H1 (cell line): Measurements from ENCODE around the gene EVI2A. TPM values are rescaled to one million over a fixed set of nuclear protein-coding genes. Genes with fewer than 3 reads are reported as not detected.
A peak's percentile ranks its signal among the peaks of the same experiment; 100 is the strongest.

ENCODE experiments used
- CTCF ChIA-PET: fragments of 300-600 bp; sonication (Branson Sonifier 250); formaldehyde crosslinking; loops from one replicate; lab custom pipeline; 2021; ENCODE audit not compliant: partially characterized antibody; lab: Charles Lee
- POLR2A ChIA-PET: fragments of 300-600 bp; sonication (Branson Sonifier 250); formaldehyde crosslinking; loops from one replicate; lab custom pipeline; 2021; ENCODE audit warnings: inconsistent platforms; ENCODE audit not compliant: partially characterized antibody; lab: Charles Lee
- DNase-seq, 2 experiments: peaks; one replicate each; pipeline versions ENCODE4 v3.0.0 to v3.0.0-alpha.2; 2010 to 2022; ENCODE audit warnings: low spot score in 2 of 2, low read depth in 1 of 2, mixed read lengths in 1 of 2
- FAIRE-seq: peaks from 2 replicates; lab custom pipeline; 2011; peaks lifted over from hg19 to GRCh38; lab: Jason Lieb, UNC
- H2AFZ ChIP-seq: 2 replicates; pipeline ENCODE4 v1.8.1; 2012; ENCODE audit warnings: low read length, inconsistent platforms
- H2AK5ac ChIP-seq: 2 replicates; pipeline ENCODE4 v1.6.1; 2013; ENCODE audit warnings: low read depth, low read length
- H2BK120ac ChIP-seq: replicated peaks from 2 replicates; pipeline ENCODE3; 2013; ENCODE audit warnings: low read depth, low read length, inconsistent platforms
- H2BK12ac ChIP-seq: 2 replicates; pipeline ENCODE4 v1.6.1; 2013; ENCODE audit warnings: low read depth, low read length
- H2BK15ac ChIP-seq: 2 replicates; pipeline ENCODE4 v1.6.1; 2013; ENCODE audit warnings: low read length
- H2BK20ac ChIP-seq: 2 replicates; pipeline ENCODE4 v1.6.1; 2013; ENCODE audit warnings: low read length
- H2BK5ac ChIP-seq: 2 replicates; pipeline ENCODE4 v1.6.1; 2013; ENCODE audit warnings: low read depth, low read length
- H3K14ac ChIP-seq: 2 replicates; pipeline ENCODE4 v1.6.1; 2013; ENCODE audit warnings: inconsistent platforms; ENCODE audit not compliant: insufficient read length
- H3K18ac ChIP-seq: 2 replicates; pipeline ENCODE4 v1.6.1; 2013; ENCODE audit warnings: low read length; ENCODE audit errors: extremely low read depth
- H3K23ac ChIP-seq: 2 replicates; pipeline ENCODE4 v1.6.1; 2013; ENCODE audit warnings: inconsistent platforms; ENCODE audit not compliant: insufficient read length
- H3K23me2 ChIP-seq: 2 replicates; pipeline ENCODE4 v1.6.1; 2013; ENCODE audit warnings: low read depth, low read length
- H3K27ac ChIP-seq: 2 replicates; pipeline ENCODE4 v1.6.1; 2011; ENCODE audit warnings: low read depth, low read length, inconsistent platforms
- H3K27me3 ChIP-seq, 4 experiments: replicated peaks in 1 of 4; 1 replicate in 1 of 4; 2 replicates in 3 of 4; pipeline versions ENCODE4 v1.6.1 to v1.8.1; 2011 to 2013; ENCODE audit warnings: low read length in 3 of 4, mild to moderate bottlenecking in 3 of 4, inconsistent platforms in 2 of 4, mixed read lengths in 2 of 4, moderate library complexity in 1 of 4; ENCODE audit not compliant: control insufficient read depth in 3 of 4, insufficient read depth in 3 of 4; ENCODE audit errors: extremely low read depth in 1 of 4
- H3K36me3 ChIP-seq, 4 experiments: 2 replicates each; pipeline versions ENCODE4 v1.6.1 to v1.8.1; 2011 to 2013; ENCODE audit warnings: mild to moderate bottlenecking in 4 of 4, low read length in 3 of 4, moderate library complexity in 2 of 4, control low read depth in 1 of 4, inconsistent platforms in 1 of 4; ENCODE audit not compliant: insufficient read depth in 4 of 4, control insufficient read depth in 2 of 4
- H3K4ac ChIP-seq: replicated peaks from 2 replicates; pipeline ENCODE3; 2013; ENCODE audit warnings: low read length, low read depth, mixed read lengths, inconsistent platforms; ENCODE audit not compliant: insufficient read length
- H3K4me1 ChIP-seq, 4 experiments: replicated peaks in 1 of 4; 1 replicate in 1 of 4; 2 replicates in 3 of 4; pipeline versions ENCODE4 v1.6.1 to v1.8.1; 2011 to 2013; ENCODE audit warnings: low read length in 3 of 4, inconsistent platforms in 2 of 4, mixed read lengths in 1 of 4; ENCODE audit not compliant: insufficient read depth in 4 of 4, control insufficient read depth in 3 of 4
- H3K4me2 ChIP-seq, 2 experiments: 2 replicates each; pipeline versions ENCODE4 v1.6.1 to v1.8.1; 2011 to 2013; ENCODE audit warnings: low read depth in 2 of 2, low read length in 2 of 2, control low read depth in 1 of 2, inconsistent platforms in 1 of 2, mild to moderate bottlenecking in 1 of 2; ENCODE audit not compliant: insufficient read depth in 1 of 2
- H3K4me3 ChIP-seq, 4 experiments: fragments of 200-600, 300-600 bp in 1 of 4; sonication (generic), shearing (Covaris generic), sonication (Bioruptor Twin) in 1 of 4; 2 replicates each; pipeline versions ENCODE4 v1.5.1 to v1.8.1; 2011 to 2016; ENCODE audit warnings: low read length in 4 of 4, low read depth in 3 of 4, control low read depth in 2 of 4, inconsistent platforms in 2 of 4, mild to moderate bottlenecking in 2 of 4, mixed read lengths in 1 of 4, moderate library complexity in 1 of 4; ENCODE audit not compliant: insufficient read depth in 2 of 4; ENCODE audit errors: extremely low read depth in 1 of 4
- H3K56ac ChIP-seq: replicated peaks from 2 replicates; pipeline ENCODE3; 2013; ENCODE audit warnings: low read depth, mild to moderate bottlenecking, mixed read lengths, low read length, inconsistent platforms; ENCODE audit not compliant: insufficient read length
- H3K79me1 ChIP-seq: 2 replicates; pipeline ENCODE4 v1.6.1; 2013; ENCODE audit warnings: low read depth, low read length, control low read depth
- H3K79me2 ChIP-seq, 2 experiments: 2 replicates each; pipeline versions ENCODE4 v1.6.1 to v1.8.1; 2012 to 2013; ENCODE audit warnings: low read length in 2 of 2, mild to moderate bottlenecking in 2 of 2, inconsistent platforms in 1 of 2; ENCODE audit not compliant: insufficient read depth in 2 of 2, control insufficient read depth in 1 of 2
- H3K9ac ChIP-seq, 4 experiments: replicated peaks in 1 of 4; 1 replicate in 1 of 4; 2 replicates in 3 of 4; pipeline versions ENCODE4 v1.6.1 to v1.8.1; 2011 to 2013; ENCODE audit warnings: low read depth in 3 of 4, low read length in 3 of 4, control low read depth in 2 of 4, mild to moderate bottlenecking in 2 of 4, moderate library complexity in 2 of 4, inconsistent platforms in 1 of 4; ENCODE audit errors: extremely low read depth in 1 of 4
- H3K9me3 ChIP-seq, 2 experiments: 2 replicates each; pipeline versions ENCODE4 v1.6.1 to v1.8.1; 2012 to 2013; ENCODE audit warnings: mild to moderate bottlenecking in 2 of 2, moderate library complexity in 2 of 2, control low read depth in 1 of 2, inconsistent platforms in 1 of 2, low read depth in 1 of 2, low read length in 1 of 2, mixed read lengths in 1 of 2; ENCODE audit not compliant: insufficient read depth in 2 of 2
- H4K20me1 ChIP-seq, 2 experiments: replicated peaks in 1 of 2; 2 replicates each; pipeline versions ENCODE3 to v1.8.1; 2011 to 2013; ENCODE audit warnings: inconsistent platforms in 2 of 2, low read length in 2 of 2, mild to moderate bottlenecking in 1 of 2; ENCODE audit not compliant: insufficient read depth in 2 of 2, control insufficient read depth in 1 of 2
- H4K5ac ChIP-seq: 2 replicates; pipeline ENCODE4 v1.6.1; 2013; ENCODE audit warnings: low read length, low read depth, mixed read lengths, inconsistent platforms; ENCODE audit not compliant: insufficient read length
- H4K8ac ChIP-seq: 2 replicates; pipeline ENCODE4 v1.8.0; 2013; ENCODE audit warnings: mild to moderate bottlenecking, moderate library complexity, low read length, inconsistent platforms; ENCODE audit not compliant: insufficient read depth; ENCODE audit errors: extremely low read depth
- H4K91ac ChIP-seq: replicated peaks from 2 replicates; pipeline ENCODE3; 2013; ENCODE audit warnings: low read length, mixed read lengths, inconsistent platforms; ENCODE audit not compliant: insufficient read length
- ATF3 ChIP-seq: IDR thresholded peaks from 2 replicates; pipeline ENCODE4 v1.6.1; 2011; ENCODE audit warnings: low read depth, mild to moderate bottlenecking, low read length; ENCODE audit not compliant: insufficient read depth
- CEBPB ChIP-seq: IDR thresholded peaks from 2 replicates; pipeline ENCODE4 v1.6.1; 2012; ENCODE audit warnings: low read depth, low read length
- TCF12 ChIP-seq: IDR thresholded peaks from 2 replicates; pipeline ENCODE4 v1.6.1; 2011; ENCODE audit warnings: low read depth, mild to moderate bottlenecking, low read length
- WGBS, 2 experiments: shearing (Covaris generic) in 1 of 2; methylation state at CpG; one replicate each; pipeline versions ENCODE4 v1.1.6 to v1.1.7; 2013 to 2015; ENCODE audit warnings: low lambda C conversion rate in 2 of 2, mixed read lengths in 2 of 2, inconsistent platforms in 1 of 2, low coverage in 1 of 2, missing lambda C conversion rate in 1 of 2; ENCODE audit not compliant: insufficient replicate concordance in 2 of 2, insufficient coverage in 1 of 2, insufficient read length in 1 of 2; ENCODE audit errors: extremely low coverage in 1 of 2, missing lambda C conversion rate in 1 of 2; 5-methylcytosine and 5-hydroxymethylcytosine counted together
- polyA plus RNA-seq, 7 experiments: library from polyadenylated mRNA; depleted of rRNA in 3 of 7; stranded (reverse) in 5 of 7; unstranded in 2 of 7; fragments of >200 nt in 5 of 7; fragments of 200-250 nt in 2 of 7; gene quantifications; 1 replicate in 5 of 7; 2 replicates in 1 of 7; 4 replicates in 1 of 7; pipeline versions ENCODE4 v1.2.1 to v1.2.3, GENCODE V29; 2011 to 2013; ENCODE audit warnings: missing spikeins in 2 of 7, mixed read lengths in 2 of 7
- total RNA-seq: library from RNA; stranded (reverse); fragmentation: NEBNext Ultra II Directional; extraction: Animal tissue kit (Norgen Biotek cat#: 25700); gene quantifications from 2 replicates; pipeline ENCODE4 v1.2.1, GENCODE V29; 2021

EVI2A gene
- total and polyA plus RNA-seq, 2 of the 8 experiments (the other 6 are each of a cell fraction or from before 2014, with no cell fraction given) = not detected

GRCh38 chr17:31318298-31318801, 3.1 kb downstream of the EVI2A start:
- Histone ChIP-seq H3K23ac (no peak overlapping the region), H2BK5ac (no peak overlapping the region), H3K14ac (no peak overlapping the region), H3K79me1 (no peaks in the 10 kb centered on the region), H2BK120ac (no peak overlapping the region), H3K9ac (no peak overlapping the region), H2AFZ (no peak overlapping the region), H3K4me1 (0 out of 7 replicates have a peak, but pooled peaks cover 0 to 4% (median 0%) of the 10 kb centered on the region in 4 experiments), H4K5ac (no peak overlapping the region), H2AK5ac (no peak overlapping the region), H4K20me1 (no peaks in the 10 kb centered on the region), H3K27ac (no peak overlapping the region), H3K18ac (no peak overlapping the region), H3K27me3 (no peaks in the 10 kb centered on the region), H2BK12ac (no peak overlapping the region), H3K79me2 (no peaks in the 10 kb centered on the region), H3K23me2 (no peaks in the 10 kb centered on the region), H3K36me3 (no peaks in the 10 kb centered on the region), H4K8ac (no peak overlapping the region), H3K4me3 (no peak overlapping the region), H4K91ac (no peak overlapping the region), H3K4me2 (no peak overlapping the region), H3K9me3 (no peaks in the 10 kb centered on the region), H2BK15ac (no peak overlapping the region), H2BK20ac (no peak overlapping the region), H3K56ac (no peak overlapping the region), H3K4ac (no peak overlapping the region)
- TF ChIP-seq CEBPB = peak; percentile 84
- no peak for TF ChIP-seq TCF12
- TF ChIP-seq ATF3 = peak; percentile 64; the same call in 1 of the 2 replicates
- WGBS, 2 experiments = 82% methylated on average over 8 of the region's 8 CpGs; no CpG with 5 or more reads in 1 of the 2 experiments
- POLR2A ChIA-PET = no interaction called here
- peak; percentile 50 for FAIRE-seq
- DNase-seq = no peak
- CTCF ChIA-PET = interaction anchor here (0.9 to 1.2 kb wide), 2 partner anchors 52 to 241 kb away, joined by 3 read pairs; no protein-coding TSS in a partner anchor
